AG08396 (cell line): Measurements from ENCODE around the gene PDZRN4.
"Not testable (repeated sequence)": the region's sequence is repeated elsewhere in the genome, so short reads cannot be mapped to it uniquely, and the experiment has no call there.

Source experiments
- DNase-seq: peaks from one replicate; pipeline ENCODE4 v3.0.0; 2012; ENCODE audit warnings: low spot score, mixed read lengths

The PDZRN4 gene

GRCh38 chr12:41285470-41285869, 97.3 kb downstream of the PDZRN4 start:
- DNase-seq, result not testable (repeated sequence)

- DNase-seq, result no peak
Observed at GRCh38 chr12:41286426-41286825, 98.3 kb downstream of the PDZRN4 start.

- no peak for DNase-seq
Observed at GRCh38 chr12:41287500-41288141, 99.5 kb downstream of the PDZRN4 start.

GRCh38 chr12:41288142-41288811, 100.2 kb downstream of the PDZRN4 start:
- DNase-seq, result no peak

- no peak for DNase-seq
Observed at GRCh38 chr12:41289501-41289900, 101.4 kb downstream of the PDZRN4 start.

- no peak for DNase-seq
Observed at GRCh38 chr12:41293011-41293410, 104.9 kb downstream of the PDZRN4 start.

- no peak for DNase-seq
Observed at GRCh38 chr12:41293461-41293860, 105.3 kb downstream of the PDZRN4 start.

GRCh38 chr12:41302979-41303403, 114.9 kb downstream of the PDZRN4 start:
- no peak for DNase-seq

GRCh38 chr12:41304526-41304925, 116.4 kb downstream of the PDZRN4 start:
- DNase-seq, result no peak

- DNase-seq, result no peak
Observed at GRCh38 chr12:41310367-41310766, 122.2 kb downstream of the PDZRN4 start.

- DNase-seq, result no peak
Observed at GRCh38 chr12:41311883-41312282, 123.8 kb downstream of the PDZRN4 start.

- DNase-seq, result not testable (repeated sequence)
Observed at GRCh38 chr12:41312451-41312850, 124.3 kb downstream of the PDZRN4 start.

GRCh38 chr12:41325336-41325735, 137.2 kb downstream of the PDZRN4 start:
- no peak for DNase-seq

- no peak for DNase-seq
Observed at GRCh38 chr12:41327096-41327895, 139.2 kb downstream of the PDZRN4 start.

GRCh38 chr12:41333974-41334373, 145.9 kb downstream of the PDZRN4 start:
- no peak for DNase-seq

GRCh38 chr12:41334390-41334789, 146.3 kb downstream of the PDZRN4 start:
- no peak for DNase-seq

- no peak for DNase-seq
Observed at GRCh38 chr12:41336041-41336549, 148.0 kb downstream of the PDZRN4 start.

- DNase-seq, result no peak
Observed at GRCh38 chr12:41339784-41340183, 151.7 kb downstream of the PDZRN4 start.

GRCh38 chr12:41344776-41345470, 156.8 kb downstream of the PDZRN4 start:
- no peak for DNase-seq

- no peak for DNase-seq
Observed at GRCh38 chr12:41348198-41348597, 160.1 kb downstream of the PDZRN4 start.

GRCh38 chr12:41356181-41356580, 168.1 kb downstream of the PDZRN4 start:
- no peak for DNase-seq

GRCh38 chr12:41361738-41362137, 173.6 kb downstream of the PDZRN4 start:
- no peak for DNase-seq
